HFF-Myc (cell line): ENCODE data around the gene MRFAP1L1.
A peak's percentile ranks its signal among the peaks of the same experiment; 100 is the strongest.
"Not testable (repeated sequence)": the region's sequence is repeated elsewhere in the genome, so short reads cannot be mapped to it uniquely, and the experiment has no call there.

Experiments
- DNase-seq: peaks from one replicate; pipeline ENCODE4 v3.0.0-alpha.2; 2011; ENCODE audit warnings: low read depth; ENCODE audit errors: extremely low read depth
- H3K4me3 ChIP-seq: replicated peaks from 2 replicates; pipeline ENCODE4 v1.5.1; 2011; ENCODE audit warnings: low read depth, mild to moderate bottlenecking, control low read depth, low read length
- CTCF ChIP-seq: IDR thresholded peaks from 2 replicates; pipeline ENCODE4 v1.5.1; 2012; ENCODE audit warnings: mild to moderate bottlenecking, low read depth, low read length, control low read depth; ENCODE audit errors: missing control alignments

The MRFAP1L1 gene

GRCh38 chr4:6676722-6677558 lies 32.7 kb downstream of the MRFAP1L1 start:
- no peak for TF ChIP-seq CTCF
- H3K4me3 ChIP-seq = peak overlapping the region; percentile 79
- no peak for DNase-seq

- DNase-seq = no peak
- TF ChIP-seq CTCF = peak; percentile 38
- peak overlapping the region; percentile 79 for H3K4me3 ChIP-seq
These were observed 35.0 kb downstream of the MRFAP1L1 start for GRCh38 chr4:6674500-6675149.

- DNase-seq = peak; percentile 88
- peak overlapping the region; percentile 79 for H3K4me3 ChIP-seq
- TF ChIP-seq CTCF = no peak
These were observed 35.8 kb downstream of the MRFAP1L1 start for GRCh38 chr4:6673660-6674499.

GRCh38 chr4:6673191-6673659 lies 36.4 kb downstream of the MRFAP1L1 start:
- not testable (repeated sequence) for DNase-seq
- peak overlapping the region; percentile 79 for H3K4me3 ChIP-seq

GRCh38 chr4:6672541-6673190 lies 37.0 kb downstream of the MRFAP1L1 start:
- not testable (repeated sequence) for H3K4me3 ChIP-seq, DNase-seq

GRCh38 chr4:6672131-6672530 lies 37.5 kb downstream of the MRFAP1L1 start:
- TF ChIP-seq CTCF = no peak
- no peak overlapping the region for H3K4me3 ChIP-seq
- DNase-seq = no peak

- DNase-seq = no peak
- no peak for TF ChIP-seq CTCF
- no peak overlapping the region for H3K4me3 ChIP-seq
These were observed 38.0 kb downstream of the MRFAP1L1 start for GRCh38 chr4:6671648-6672047.
